Subcutaneous abdominal adipose tissue (tissue), 5 donors: Measurements from ENCODE around the gene DST.

Source experiments
- H3K27ac ChIP-seq: one replicate; pipeline ENCODE4 v1.7.0; 2013; ENCODE audit warnings: low read depth, mild to moderate bottlenecking, inconsistent platforms, low read length, moderate library complexity
- H3K27me3 ChIP-seq, 5 donors: one replicate each; pipeline ENCODE4 v1.7.0; 2013; ENCODE audit warnings: low read length in 5 of 5, inconsistent platforms in 1 of 5; ENCODE audit not compliant: control insufficient read depth in 5 of 5, insufficient read depth in 4 of 5
- H3K36me3 ChIP-seq, 5 donors: one replicate each; pipeline ENCODE4 v1.7.0; 2013; ENCODE audit warnings: low read length in 5 of 5; ENCODE audit not compliant: control insufficient read depth in 5 of 5, insufficient read depth in 5 of 5
- H3K4me1 ChIP-seq, 5 donors: one replicate each; pipeline ENCODE4 v1.7.0; 2013; ENCODE audit warnings: low read length in 5 of 5, mild to moderate bottlenecking in 3 of 5, moderate library complexity in 1 of 5; ENCODE audit not compliant: control insufficient read depth in 5 of 5, insufficient read depth in 5 of 5
- H3K4me3 ChIP-seq, 5 donors: one replicate each; pipeline ENCODE4 v1.7.0; 2013; ENCODE audit warnings: low read length in 5 of 5, low read depth in 1 of 5
- H3K9ac ChIP-seq, 5 donors: one replicate each; pipeline ENCODE4 v1.7.0; 2013; ENCODE audit warnings: low read length in 5 of 5, mild to moderate bottlenecking in 4 of 5, moderate library complexity in 3 of 5
- H3K9me3 ChIP-seq, 5 donors: one replicate each; pipeline ENCODE4 v1.7.0; 2013; ENCODE audit warnings: low read length in 5 of 5; ENCODE audit not compliant: control insufficient read depth in 5 of 5
- donor health status: healthy.
- donor health status: healthy.
- donor health status: healthy.
- donor health status: healthy.
- donor health status: healthy.

The DST gene

GRCh38 chr6:56419191-56419590 lies 223.5 kb downstream of the DST start:
- Histone ChIP-seq H3K9ac (no peak overlapping the region), H3K4me3 (no peak overlapping the region), H3K27ac (no peak overlapping the region), H3K27me3 (no peaks in the 10 kb centered on the region), H3K4me1 (no peaks in the 10 kb centered on the region), H3K36me3 (no peaks in the 10 kb centered on the region), H3K9me3 (no peaks in the 10 kb centered on the region)

GRCh38 chr6:56417823-56418222 lies 224.9 kb downstream of the DST start:
- H3K9ac ChIP-seq: no peak overlapping the region
- H3K27me3 ChIP-seq: no peaks in the 10 kb centered on the region
- no peaks in the 10 kb centered on the region for H3K36me3 ChIP-seq
- no peaks in the 10 kb centered on the region for H3K9me3 ChIP-seq
- H3K27ac ChIP-seq: no peak overlapping the region
- no peaks in the 10 kb centered on the region for H3K4me1 ChIP-seq
- H3K4me3 ChIP-seq: no peak overlapping the region

DNA sequence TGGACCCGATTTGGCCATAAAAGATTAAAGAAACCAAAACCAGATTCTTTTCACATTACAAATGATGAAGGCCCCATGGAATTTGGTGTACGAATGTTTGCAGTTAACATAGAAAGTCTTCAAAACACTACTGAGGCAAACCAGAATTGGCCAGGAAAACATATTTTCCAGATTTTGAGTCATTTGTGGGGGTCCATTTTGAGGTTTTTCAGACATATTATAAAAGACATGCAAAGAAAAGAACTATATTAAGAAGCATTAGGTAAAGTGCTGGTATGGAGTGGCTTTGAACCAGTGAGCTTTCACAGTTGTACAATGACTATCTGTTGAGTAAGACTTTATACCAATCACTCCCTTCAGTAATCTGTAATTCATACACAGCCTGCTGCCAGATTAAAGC lies 226.4 kb downstream of the DST start:
- no peaks in the 10 kb centered on the region for H3K36me3 ChIP-seq
- H3K9me3 ChIP-seq: no peaks in the 10 kb centered on the region
- H3K27ac ChIP-seq: no peak overlapping the region

DNA sequence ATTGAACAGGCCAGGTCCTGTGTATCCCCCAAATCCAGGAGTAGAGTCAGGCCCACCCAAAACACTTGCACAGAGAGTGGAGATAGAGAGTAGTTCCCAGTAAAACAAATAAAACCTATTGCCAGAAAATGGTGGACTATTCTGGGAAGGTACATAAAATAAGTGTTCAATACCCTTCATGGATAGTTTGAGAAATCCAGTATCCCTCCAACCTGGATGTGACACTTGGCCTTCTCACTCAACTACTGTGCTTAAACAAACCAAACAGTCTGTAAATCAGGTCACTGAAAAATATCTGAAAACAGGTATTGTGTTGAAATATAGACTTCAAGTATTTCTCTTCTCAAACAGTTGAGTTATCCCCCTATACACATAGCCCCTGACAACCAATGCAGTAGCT lies 233.7 kb downstream of the DST start:
- Histone ChIP-seq H3K9me3 (no peaks in the 10 kb centered on the region), H3K27ac (no peak overlapping the region), H3K4me3 (no peak overlapping the region), H3K36me3 (no peaks in the 10 kb centered on the region), H3K27me3 (no peaks in the 10 kb centered on the region), H3K9ac (no peak overlapping the region), H3K4me1 (no peaks in the 10 kb centered on the region)

More for the DNA sequence above, 226.4 kb downstream of the DST start:
- no peaks in the 10 kb centered on the region for H3K4me1 ChIP-seq
- H3K27me3 ChIP-seq: no peaks in the 10 kb centered on the region
- H3K4me3 ChIP-seq: no peak overlapping the region
- H3K9ac ChIP-seq: no peak overlapping the region
